HuH-7.5 (cell line): ENCODE results near the gene ZSCAN4.

Experiments used
- DNase-seq: peaks from one replicate; pipeline ENCODE4 v3.0.0; 2011; ENCODE audit warnings: low spot score

Gene ZSCAN4

GRCh38 chr19:57675881-57676280, 7.1 kb downstream of the ZSCAN4 start:
- DNase-seq: no peak

GRCh38 chr19:57682226-57682766, 13.6 kb downstream of the ZSCAN4 start:
- peak; percentile 27 for DNase-seq

GRCh38 chr19:57686727-57687126, 18.0 kb downstream of the ZSCAN4 start:
- no peak for DNase-seq

- no peak for DNase-seq
Measured at GRCh38 chr19:57687363-57688010, 18.8 kb downstream of the ZSCAN4 start.

- DNase-seq: no peak
Measured at GRCh38 chr19:57688011-57688763, 19.5 kb downstream of the ZSCAN4 start.

GRCh38 chr19:57689750-57690149, 21.0 kb downstream of the ZSCAN4 start:
- no peak for DNase-seq

- no peak for DNase-seq
Measured at GRCh38 chr19:57701625-57702024, 32.9 kb downstream of the ZSCAN4 start.

GRCh38 chr19:57706346-57706745, 37.6 kb downstream of the ZSCAN4 start:
- DNase-seq: no peak

- no peak for DNase-seq
Measured at GRCh38 chr19:57708641-57709361, 40.1 kb downstream of the ZSCAN4 start, which contains the start of gene ZNF154. Gene ZNF154, minus strand, starts transcription at chr19:57709204. Its CDS starts 233 bp downstream, at chr19:57708971.

- DNase-seq: no peak
Measured at GRCh38 chr19:57709616-57710015, 40.9 kb downstream of the ZSCAN4 start.

GRCh38 chr19:57712222-57712621, 43.5 kb downstream of the ZSCAN4 start:
- no peak for DNase-seq

GRCh38 chr19:57719424-57719823, 50.7 kb downstream of the ZSCAN4 start:
- no peak for DNase-seq

GRCh38 chr19:57719901-57720519, 51.3 kb downstream of the ZSCAN4 start:
- DNase-seq: no peak

GRCh38 chr19:57720878-57721277, 52.1 kb downstream of the ZSCAN4 start:
- DNase-seq: no peak
